ENCODE measurements around the gene ZNF488.

ZNF488 gene

GRCh38 chr10:47344996-47345870, 38.9 kb downstream of the ZNF488 start:
- TF ChIP-seq POLR2AphosphoS5 (IDR thresholded peaks at IDR 0.05; ENCODE audit: low read depth, low read length) = no peak
- TF ChIP-seq TAF1 (IDR thresholded peaks at IDR 0.05; ENCODE audit: borderline replicate concordance, insufficient read depth, low read length) = no peak
- no peak for TF ChIP-seq REST (IDR thresholded peaks at IDR 0.05; ENCODE audit: insufficient read depth in 1 of 2, low read depth in 2 of 2, low read length in 2 of 2)
- TF ChIP-seq FOXP2 (optimal IDR thresholded peaks at IDR 0.05; ENCODE audit: borderline replicate concordance, extremely low read depth, extremely low read length, insufficient read depth) = no peak
- no peak for TF ChIP-seq SIN3A (IDR thresholded peaks at IDR 0.05; ENCODE audit: borderline replicate concordance, insufficient read depth, low read length)

GRCh38 chr10:47340608-47341170, 43.4 kb downstream of the ZNF488 start:
- TF ChIP-seq SIN3A (IDR thresholded peaks at IDR 0.05; ENCODE audit: borderline replicate concordance, insufficient read depth, low read length) (no peak), FOXP2 (optimal IDR thresholded peaks at IDR 0.05; ENCODE audit: borderline replicate concordance, extremely low read depth, extremely low read length, insufficient read depth) (no peak), POLR2AphosphoS5 (IDR thresholded peaks at IDR 0.05; ENCODE audit: low read depth, low read length) (no peak), REST (IDR thresholded peaks at IDR 0.05; ENCODE audit: insufficient read depth in 1 of 2, low read depth in 2 of 2, low read length in 2 of 2) (no peak), TAF1 (IDR thresholded peaks at IDR 0.05; ENCODE audit: borderline replicate concordance, insufficient read depth, low read length) (no peak)

DNA sequence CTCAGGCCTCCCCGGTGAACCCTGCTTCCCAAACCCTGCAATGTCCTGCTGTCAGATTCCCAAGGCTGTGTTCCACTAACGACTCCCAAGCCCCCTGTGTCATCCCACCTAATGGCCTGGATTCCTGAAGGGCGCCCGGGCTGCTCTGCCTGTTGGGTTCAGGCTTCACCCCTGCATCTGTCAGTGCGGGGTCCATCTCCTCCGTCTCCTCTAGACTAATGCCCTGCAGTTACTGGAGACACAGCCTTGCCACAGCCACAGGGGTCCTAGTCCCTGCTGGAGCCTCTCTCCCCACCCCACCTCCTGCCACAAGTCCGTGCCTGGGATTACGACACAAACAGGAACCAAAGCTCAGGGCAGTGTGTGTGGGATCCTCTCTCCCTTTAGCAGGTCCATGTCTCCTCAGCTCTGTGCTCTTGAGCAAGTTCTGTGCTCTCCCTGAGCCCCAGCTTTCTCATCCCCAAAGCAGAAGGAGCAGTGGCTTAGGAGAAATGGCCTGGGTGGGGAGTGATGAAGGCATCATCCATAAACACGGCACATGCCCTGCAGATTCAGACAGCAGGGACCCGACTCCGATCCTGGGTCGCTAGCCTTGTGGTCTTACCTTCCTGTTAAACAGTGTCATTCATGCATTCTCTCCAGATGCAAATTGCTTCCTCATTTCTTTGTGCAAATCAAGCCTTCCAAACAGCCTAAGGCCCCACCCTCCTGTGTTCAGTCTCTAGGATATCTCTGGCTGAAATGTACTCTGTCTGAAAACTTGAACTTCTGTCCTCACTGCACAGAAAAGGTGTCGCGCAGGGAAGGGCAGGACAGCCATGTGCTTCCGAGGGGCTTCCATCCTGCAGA, 44.1 kb downstream of the ZNF488 start:
- TF ChIP-seq POLR2AphosphoS5 (IDR thresholded peaks at IDR 0.05; ENCODE audit: low read depth, low read length) = no peak
- TF ChIP-seq TAF1 (IDR thresholded peaks at IDR 0.05; ENCODE audit: borderline replicate concordance, insufficient read depth, low read length) = no peak
- TF ChIP-seq REST (IDR thresholded peaks at IDR 0.05; ENCODE audit: insufficient read depth in 1 of 2, low read depth in 2 of 2, low read length in 2 of 2) = no peak
- no peak for TF ChIP-seq SIN3A (IDR thresholded peaks at IDR 0.05; ENCODE audit: borderline replicate concordance, insufficient read depth, low read length)

DNA sequence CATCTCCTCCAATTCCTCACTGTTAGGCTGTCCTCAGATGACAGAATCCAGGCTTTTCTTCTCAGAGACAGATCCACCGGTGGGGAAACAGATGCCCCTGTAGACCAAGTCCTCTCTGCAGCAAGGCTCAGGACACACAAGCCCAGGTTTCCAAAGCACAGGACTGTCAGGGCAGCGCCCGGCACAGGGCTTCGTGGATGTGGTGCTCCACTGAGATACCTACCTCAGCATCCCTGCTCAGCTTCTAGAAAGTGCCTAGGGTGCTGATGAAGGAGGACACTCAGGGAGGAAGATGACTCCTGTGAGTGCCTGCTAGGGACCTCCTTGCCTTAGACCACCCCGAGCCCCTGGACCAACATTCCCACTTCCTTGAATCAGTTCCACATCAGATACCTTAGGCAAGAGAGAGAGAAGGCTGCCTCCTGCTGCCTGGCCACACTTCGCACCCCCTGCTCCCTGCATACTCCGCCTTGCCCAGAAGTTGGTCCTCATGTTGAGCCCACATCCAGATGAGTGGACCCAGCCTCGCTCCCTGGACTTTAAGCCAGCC, 44.8 kb downstream of the ZNF488 start:
- TF ChIP-seq FOXP2 (optimal IDR thresholded peaks at IDR 0.05; ENCODE audit: borderline replicate concordance, extremely low read depth, extremely low read length, insufficient read depth) = no peak
- TF ChIP-seq REST (IDR thresholded peaks at IDR 0.05; ENCODE audit: insufficient read depth in 1 of 2, low read depth in 2 of 2, low read length in 2 of 2) = no peak
- no peak for TF ChIP-seq TAF1 (IDR thresholded peaks at IDR 0.05; ENCODE audit: borderline replicate concordance, insufficient read depth, low read length)
- TF ChIP-seq POLR2AphosphoS5 (IDR thresholded peaks at IDR 0.05; ENCODE audit: low read depth, low read length) = no peak
- TF ChIP-seq SIN3A (IDR thresholded peaks at IDR 0.05; ENCODE audit: borderline replicate concordance, insufficient read depth, low read length) = no peak
